ENCODE measurements around the gene ADARB1. TPM values are rescaled to one million over a fixed set of nuclear protein-coding genes. Genes with fewer than 3 reads are reported as not detected.
A peak's percentile ranks its signal among the peaks of the same experiment; 100 is the strongest.

ADARB1 gene
- total and polyA plus RNA-seq, 2 of the 8 experiments (the other 6 are each of a cell fraction or from before 2014, with no cell fraction given) = 4.7 to 14.9 TPM

DNA sequence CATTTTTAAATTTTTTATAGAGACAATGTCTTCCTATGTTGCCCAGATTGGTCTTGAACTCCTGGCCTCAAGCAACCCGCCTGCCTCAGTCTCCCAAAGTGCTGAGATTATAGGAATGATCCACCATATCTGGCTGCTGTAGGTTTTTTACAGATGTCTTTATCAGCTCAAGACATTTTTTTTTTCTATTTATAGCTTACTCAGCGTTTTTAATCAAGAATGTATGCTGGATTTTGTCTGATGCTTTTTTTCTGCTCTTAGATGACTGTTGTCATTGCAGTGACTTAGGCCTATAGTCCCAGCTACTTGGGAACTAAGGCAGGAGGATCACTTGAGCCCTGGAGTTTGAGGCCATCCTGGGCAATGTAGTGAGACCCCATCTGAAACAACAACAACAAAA, 140.8 kb downstream of the ADARB1 start:
- Histone ChIP-seq H4K8ac (ENCODE audit: extremely low read depth, insufficient read depth, low read length) (no peak overlapping the region), H4K20me1 (replicated peaks in 1 of 2; ENCODE audit: control insufficient read depth in 1 of 2, insufficient read depth in 2 of 2, low read length in 2 of 2) (no peaks in the 10 kb centered on the region), H3K79me2 (ENCODE audit: control insufficient read depth in 1 of 2, insufficient read depth in 2 of 2, low read length in 2 of 2) (no peaks in the 10 kb centered on the region), H4K5ac (ENCODE audit: insufficient read length, low read depth, low read length) (no peak overlapping the region), H2BK15ac (ENCODE audit: low read length) (no peak overlapping the region), H3K23me2 (ENCODE audit: low read depth, low read length) (no peaks in the 10 kb centered on the region), H2BK120ac (replicated peaks; ENCODE audit: low read depth, low read length) (no peak overlapping the region), H3K14ac (ENCODE audit: insufficient read length) (no peak overlapping the region), H2AFZ (ENCODE audit: low read length) (no peak overlapping the region), H3K36me3 (ENCODE audit: control insufficient read depth in 2 of 4, insufficient read depth in 4 of 4, low read length in 3 of 4) (no peaks in the 10 kb centered on the region), H2BK20ac (ENCODE audit: low read length) (no peak overlapping the region), H4K91ac (replicated peaks; ENCODE audit: insufficient read length, low read length) (no peak overlapping the region), H3K4me1 (replicated peaks in 1 of 4; ENCODE audit: control insufficient read depth in 3 of 4, insufficient read depth in 4 of 4, low read length in 3 of 4) (peaks cover 0 to 3% (median 0%) of the 10 kb centered on the region in 4 experiments; a peak in 1 of 7 replicates), H3K9ac (replicated peaks in 1 of 4; ENCODE audit: extremely low read depth in 1 of 4, low read depth in 3 of 4, low read length in 3 of 4) (no peak overlapping the region), H2BK5ac (ENCODE audit: low read depth, low read length) (no peak overlapping the region), H3K4me2 (ENCODE audit: insufficient read depth in 1 of 2, low read depth in 2 of 2, low read length in 2 of 2) (no peak overlapping the region), H3K56ac (replicated peaks; ENCODE audit: insufficient read length, low read depth, low read length) (no peak overlapping the region), H3K4ac (replicated peaks; ENCODE audit: insufficient read length, low read depth, low read length) (no peak overlapping the region), H2BK12ac (ENCODE audit: low read depth, low read length) (no peak overlapping the region), H3K27me3 (replicated peaks in 1 of 4; ENCODE audit: control insufficient read depth in 3 of 4, extremely low read depth in 1 of 4, insufficient read depth in 3 of 4, low read length in 3 of 4) (no peaks in the 10 kb centered on the region), H3K79me1 (ENCODE audit: low read depth, low read length) (no peaks in the 10 kb centered on the region), H3K9me3 (ENCODE audit: insufficient read depth in 2 of 2, low read depth in 1 of 2, low read length in 1 of 2) (0 out of 4 replicates have a peak, but pooled peaks cover 0 to 3% of the 10 kb centered on the region in 2 experiments), H3K18ac (ENCODE audit: extremely low read depth, low read length) (no peak overlapping the region), H2AK5ac (ENCODE audit: low read depth, low read length) (no peak overlapping the region), H3K4me3 (ENCODE audit: extremely low read depth in 1 of 4, insufficient read depth in 2 of 4, low read depth in 3 of 4, low read length in 4 of 4) (no peak overlapping the region), H3K23ac (ENCODE audit: insufficient read length) (no peak overlapping the region), H3K27ac (ENCODE audit: low read depth, low read length) (no peak overlapping the region)
- ChIA-PET CTCF (ENCODE audit: partially characterized antibody) (interaction anchor here (0.9 kb wide), 1 partner anchor 94 kb away, joined by 3 read pairs; no protein-coding TSS in a partner anchor), POLR2A (ENCODE audit: partially characterized antibody) (no interaction called here)
- FAIRE-seq (no peak), DNase-seq (ENCODE audit: low read depth in 1 of 2, low spot score in 2 of 2) (no peak)
- WGBS, 2 experiments (ENCODE audit: extremely low coverage in 1 of 2, insufficient coverage in 1 of 2, insufficient read length in 1 of 2, insufficient replicate concordance in 2 of 2, low coverage in 1 of 2, low lambda C conversion rate in 2 of 2, missing lambda C conversion rate in 1 of 2) = 89% methylated on average over 2 of the region's 2 CpGs; no CpG with 5 or more reads in 1 of the 2 experiments
- TF ChIP-seq EZH2 (IDR thresholded peaks at IDR 0.05; ENCODE audit: low read depth, low read length, severe bottlenecking) (no peak), MAFK (IDR thresholded peaks at IDR 0.05; ENCODE audit: low read depth, low read length) (peak; percentile 93), RAD21 (IDR thresholded peaks at IDR 0.05 in 1 of 2, conservative IDR thresholded peaks at IDR 0.05 in 1 of 2; ENCODE audit: low read depth in 2 of 2, low read length in 2 of 2) (no peak)

Measured in H1 (cell line).